Spinal cord (tissue), 10 donors: Measurements from ENCODE around the gene SELL. TPM values are rescaled to one million over a fixed set of nuclear protein-coding genes. Genes with fewer than 3 reads are reported as not detected.

Source experiments
- DNase-seq, 6 donors: peaks; one replicate each; pipeline versions ENCODE4 v3.0.0 to v3.0.0-alpha.2; 2013 to 2015; ENCODE audit warnings: low spot score in 6 of 6, low read depth in 4 of 6
- H3K27ac ChIP-seq: one replicate; pipeline ENCODE4 v1.5.1; 2013; ENCODE audit warnings: low read depth, low read length, control low read depth
- H3K27me3 ChIP-seq: one replicate; pipeline ENCODE4 v1.6.1; 2013; ENCODE audit warnings: low read length; ENCODE audit not compliant: control insufficient read depth, insufficient read depth
- H3K36me3 ChIP-seq: one replicate; pipeline ENCODE4 v1.6.1; 2013; ENCODE audit warnings: low read length; ENCODE audit not compliant: control insufficient read depth, insufficient read depth
- H3K4me1 ChIP-seq: one replicate; pipeline ENCODE4 v1.6.1; 2013; ENCODE audit warnings: low read length; ENCODE audit not compliant: control insufficient read depth, insufficient read depth
- H3K4me3 ChIP-seq: one replicate; pipeline ENCODE4 v1.5.1; 2013; ENCODE audit warnings: low read depth, low read length, control low read depth
- H3K9me3 ChIP-seq: one replicate; pipeline ENCODE4 v1.6.1; 2013; ENCODE audit warnings: low read length; ENCODE audit not compliant: control insufficient read depth, insufficient read depth
- WGBS: methylation state at CpG from one replicate; pipeline ENCODE4 v1.1.5; 2013; ENCODE audit warnings: missing lambda C conversion rate; ENCODE audit not compliant: insufficient coverage; 5-methylcytosine and 5-hydroxymethylcytosine counted together
- long read RNA-seq, 4 donors: transcript quantifications; one replicate each; lab custom pipeline, GENCODE V29; 2026
- polyA plus RNA-seq, 2 donors: library from polyadenylated mRNA; unstranded; fragments of 120-200 nt; gene quantifications; one replicate each; pipeline ENCODE4 v1.2.1, GENCODE V29; 2013; ENCODE audit not compliant: insufficient read length in 2 of 2
- total RNA-seq, 2 donors: library from RNA; depleted of rRNA in 1 of 2; stranded (reverse); fragments of 120-200 nt in 1 of 2; fragments of >200 nt in 1 of 2; gene quantifications; one replicate each; pipeline versions ENCODE4 v1.2.3 to v1.2.4, GENCODE V29; 2013 to 2014
- donor health status: healthy.

SELL gene
- 10 to 100 TPM in 1 of 2 donors, 1 to 10 TPM in 1; 5.1 to 15.9 TPM for total RNA-seq
- 10 to 100 TPM in 1 of 2 donors, 1 to 10 TPM in 1; 3.7 to 10.1 TPM for polyA plus RNA-seq
- long read RNA-seq, donor 1 = 0 reads
- long read RNA-seq, donor 2, partial matches to known transcripts = 0 of 1 reads
- long read RNA-seq, donor 2, other reads (novel, unspliced or antisense) = 0 of 1 reads
- long read RNA-seq, donor 3, partial matches to known transcripts = 0 of 3 reads
- long read RNA-seq, donor 3, other reads (novel, unspliced or antisense) = 0 of 3 reads
- long read RNA-seq, donor 4 = 0 reads

DNA sequence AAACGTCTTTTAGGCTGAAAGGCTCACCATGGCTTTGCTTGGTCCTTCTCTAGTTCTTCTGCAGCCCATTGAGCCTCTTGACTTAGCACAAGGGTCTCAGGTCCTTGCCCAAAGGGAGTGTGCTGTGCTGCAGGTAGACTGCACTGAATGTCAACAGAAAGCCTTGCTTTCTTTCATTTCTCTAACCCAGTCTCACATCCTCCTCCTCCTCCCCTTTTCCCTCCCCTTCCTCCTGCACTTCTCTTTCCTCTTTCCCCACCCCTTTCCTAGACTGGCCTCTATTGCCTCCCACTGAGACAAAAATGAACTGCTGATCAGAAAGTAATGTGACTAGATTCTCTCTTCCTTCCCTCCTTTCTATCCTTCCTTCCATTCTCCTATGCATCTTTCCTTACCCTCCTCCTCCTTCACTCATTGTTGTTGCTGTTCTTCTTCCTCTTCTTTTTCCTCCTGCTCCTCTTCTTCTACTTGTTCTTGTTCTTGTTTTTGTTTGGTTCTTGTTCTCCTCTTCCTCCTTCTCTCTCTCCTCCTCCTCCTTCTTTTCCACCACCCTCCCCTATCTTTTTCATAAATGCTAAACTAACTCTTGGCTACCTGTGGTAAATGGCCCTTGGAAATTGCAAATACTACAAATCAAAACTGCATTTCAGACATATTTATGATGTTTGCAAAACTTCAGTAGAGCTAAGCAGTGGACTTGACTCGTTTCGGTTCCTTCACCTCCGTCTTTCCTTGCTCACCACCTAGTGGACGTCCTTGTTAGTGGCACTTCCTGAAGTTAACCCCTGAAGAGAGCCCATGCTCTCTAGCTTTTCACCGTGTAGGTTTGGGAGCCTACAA lies at the start of gene SELL:
SELL (minus strand) TSS at position 152 of the 840 bp plus-strand sequence; CDS start at position 30, 122 bp downstream.
- Histone ChIP-seq H3K27ac (no peak within 1 kb of the TSS), H3K36me3 (no peaks in the 10 kb centered on the region), H3K27me3 (no peaks in the 10 kb centered on the region), H3K4me1 (no peaks in the 10 kb centered on the region), H3K9me3 (peaks cover 2% of the 10 kb centered on the region), H3K4me3 (no peak within 1 kb of the TSS)
- peak in 5 of 6 donors; percentile 17 to 71 (median 27) for DNase-seq
- 12% methylated on average over 5 of the region's 6 CpGs for WGBS

DNA sequence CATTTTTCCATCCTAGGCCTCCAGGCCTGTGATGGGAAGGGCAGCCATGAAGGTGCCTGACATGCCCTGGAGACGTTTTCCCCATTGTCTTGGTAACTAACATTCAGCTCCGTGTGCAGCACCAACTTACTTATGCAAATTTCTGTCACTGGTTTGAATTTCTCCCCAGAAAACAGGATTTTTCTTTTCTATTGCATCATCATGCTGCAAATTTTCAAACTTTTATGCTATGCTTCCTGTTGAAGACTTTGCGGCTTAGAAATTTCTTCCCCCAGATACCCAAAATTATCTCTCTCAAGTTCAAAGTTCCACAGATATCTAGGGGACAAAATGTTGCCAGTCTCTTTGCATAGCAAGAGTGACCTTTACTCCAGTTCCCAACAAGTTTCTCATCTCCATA lies 47.6 kb upstream of the SELL start:
- DNase-seq = no peak
- no peaks in the 10 kb centered on the region for H3K4me1 ChIP-seq
- no peaks in the 10 kb centered on the region for H3K36me3 ChIP-seq
- H3K9me3 ChIP-seq = no peaks in the 10 kb centered on the region
- no peak overlapping the region for H3K4me3 ChIP-seq
- no peak overlapping the region for H3K27ac ChIP-seq
- H3K27me3 ChIP-seq = no peaks in the 10 kb centered on the region
- WGBS = 82% methylated on average over 3 of the region's 3 CpGs

DNA sequence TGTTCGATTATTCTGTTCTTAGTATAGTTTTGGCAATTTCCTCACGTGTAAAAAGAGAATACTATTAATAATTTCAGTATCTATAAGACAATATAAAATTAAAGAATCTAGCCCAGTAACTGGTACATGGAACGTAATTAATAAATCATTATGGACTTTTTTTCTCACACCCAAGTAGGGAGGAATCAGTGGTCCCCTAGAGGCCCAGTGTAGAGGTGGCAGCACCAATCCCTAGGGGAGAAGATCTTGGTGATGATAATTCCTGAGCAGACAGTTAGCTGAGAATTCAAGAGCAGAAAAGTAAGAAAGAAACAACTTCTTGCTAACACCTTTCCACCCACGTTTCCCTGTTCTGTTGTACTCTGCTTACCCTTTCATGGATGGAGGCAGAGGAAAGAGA lies 42.1 kb upstream of the SELL start:
- no peak for DNase-seq
- WGBS = no CpG with 5 or more reads among the region's 4 CpGs
- H3K36me3 ChIP-seq = no peaks in the 10 kb centered on the region
- H3K27ac ChIP-seq = no peak overlapping the region
- H3K4me3 ChIP-seq = no peak overlapping the region
- H3K27me3 ChIP-seq = no peaks in the 10 kb centered on the region
- H3K9me3 ChIP-seq = no peaks in the 10 kb centered on the region
- no peaks in the 10 kb centered on the region for H3K4me1 ChIP-seq

DNA sequence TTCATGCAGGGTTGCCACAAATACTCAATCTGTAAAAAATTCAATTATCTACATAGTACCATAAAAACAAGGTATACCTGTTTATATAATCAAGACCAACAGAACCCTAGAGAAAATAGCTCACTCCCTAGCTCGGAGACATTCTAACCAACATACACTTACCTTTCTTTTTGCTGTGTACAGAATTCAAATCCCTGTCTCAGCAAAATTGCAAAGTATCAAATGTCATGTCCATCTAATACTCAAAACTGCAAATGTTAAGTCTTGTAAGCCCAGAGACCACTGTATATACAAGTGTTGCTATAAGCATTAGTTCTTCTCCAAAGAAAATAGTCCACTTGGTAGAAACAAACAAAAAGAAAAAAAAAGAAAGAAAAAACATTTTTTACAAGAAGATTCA lies 38.6 kb upstream of the SELL start:
- Histone ChIP-seq H3K27ac (no peak overlapping the region), H3K4me1 (no peaks in the 10 kb centered on the region), H3K4me3 (no peak overlapping the region), H3K9me3 (no peaks in the 10 kb centered on the region), H3K36me3 (no peaks in the 10 kb centered on the region), H3K27me3 (no peaks in the 10 kb centered on the region)
- WGBS = 92% methylated on average over 1 of the region's 1 CpG
- no peak for DNase-seq

DNA sequence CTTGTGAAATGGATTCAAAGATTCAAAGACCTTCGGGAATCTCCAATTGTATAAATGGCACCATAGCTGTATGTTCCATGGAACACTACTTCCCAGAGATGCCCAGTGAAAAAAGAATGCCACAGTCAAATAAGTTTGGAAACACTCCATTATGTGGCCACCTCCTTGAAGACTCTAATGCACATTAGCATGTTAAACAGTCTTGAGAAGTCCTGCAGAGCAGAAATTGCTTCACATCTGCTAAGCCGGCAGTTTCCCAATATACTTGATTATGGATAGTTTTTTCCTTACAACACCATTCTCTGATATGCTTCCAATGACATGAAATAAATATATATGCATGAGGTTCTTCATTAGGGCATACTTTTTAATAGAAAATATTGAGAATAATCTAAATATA lies 35.1 kb upstream of the SELL start:
- WGBS = 100% methylated on average over 1 of the region's 2 CpGs

DNA sequence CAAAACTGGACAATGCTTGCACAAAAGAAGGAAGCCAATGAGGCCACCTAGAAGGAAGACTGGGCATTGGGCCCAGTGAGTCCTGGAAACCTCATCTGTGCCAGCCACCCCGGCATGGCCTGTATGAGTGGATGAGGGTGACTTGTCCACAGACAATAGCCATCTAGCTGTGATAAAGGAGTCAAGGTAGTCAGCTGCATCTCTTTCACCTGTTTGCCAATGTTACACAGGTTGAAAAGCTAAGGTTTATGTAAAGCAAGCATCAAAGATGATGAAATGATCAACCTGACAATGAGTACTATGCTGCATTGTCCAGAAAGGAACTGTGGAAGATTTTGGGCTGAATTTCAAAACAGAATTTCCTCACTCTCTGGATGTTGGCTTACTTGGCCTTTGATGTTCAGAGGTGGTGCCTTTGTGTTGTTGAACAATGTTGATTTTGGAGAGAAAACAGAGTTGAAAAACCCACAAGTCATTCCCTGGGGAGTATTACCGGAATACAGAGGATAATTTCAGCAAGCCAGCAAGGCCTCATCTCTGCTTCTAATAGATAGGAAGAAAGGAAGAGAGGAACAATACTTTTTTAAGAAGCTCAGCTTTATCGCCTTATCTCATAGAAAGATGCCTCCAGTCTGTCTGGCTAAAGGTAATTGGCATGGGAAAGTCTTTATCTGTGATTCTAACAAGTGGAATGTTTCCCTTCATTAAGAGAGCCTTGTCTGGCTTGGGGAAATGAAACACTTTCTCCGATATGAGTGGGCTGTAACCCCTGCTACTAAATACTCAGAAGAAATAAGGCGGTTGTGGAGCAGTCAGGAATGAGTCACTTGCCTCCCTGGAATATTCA lies 33.8 kb upstream of the SELL start:
- Histone ChIP-seq H3K27ac (peak overlapping the region; percentile 62), H3K9me3 (no peaks in the 10 kb centered on the region), H3K27me3 (no peaks in the 10 kb centered on the region), H3K36me3 (no peaks in the 10 kb centered on the region), H3K4me3 (no peak overlapping the region), H3K4me1 (no peaks in the 10 kb centered on the region)
- WGBS = 40% methylated on average over 1 of the region's 5 CpGs
- peak in 1 of 6 donors; percentile 70 for DNase-seq

More for the DNA sequence above, 35.1 kb upstream of the SELL start:
- Histone ChIP-seq H3K36me3 (no peaks in the 10 kb centered on the region), H3K4me1 (no peaks in the 10 kb centered on the region), H3K27ac (no peak overlapping the region), H3K27me3 (no peaks in the 10 kb centered on the region), H3K4me3 (no peak overlapping the region), H3K9me3 (no peaks in the 10 kb centered on the region)
- DNase-seq = peak in 1 of 6 donors; percentile 11

DNA sequence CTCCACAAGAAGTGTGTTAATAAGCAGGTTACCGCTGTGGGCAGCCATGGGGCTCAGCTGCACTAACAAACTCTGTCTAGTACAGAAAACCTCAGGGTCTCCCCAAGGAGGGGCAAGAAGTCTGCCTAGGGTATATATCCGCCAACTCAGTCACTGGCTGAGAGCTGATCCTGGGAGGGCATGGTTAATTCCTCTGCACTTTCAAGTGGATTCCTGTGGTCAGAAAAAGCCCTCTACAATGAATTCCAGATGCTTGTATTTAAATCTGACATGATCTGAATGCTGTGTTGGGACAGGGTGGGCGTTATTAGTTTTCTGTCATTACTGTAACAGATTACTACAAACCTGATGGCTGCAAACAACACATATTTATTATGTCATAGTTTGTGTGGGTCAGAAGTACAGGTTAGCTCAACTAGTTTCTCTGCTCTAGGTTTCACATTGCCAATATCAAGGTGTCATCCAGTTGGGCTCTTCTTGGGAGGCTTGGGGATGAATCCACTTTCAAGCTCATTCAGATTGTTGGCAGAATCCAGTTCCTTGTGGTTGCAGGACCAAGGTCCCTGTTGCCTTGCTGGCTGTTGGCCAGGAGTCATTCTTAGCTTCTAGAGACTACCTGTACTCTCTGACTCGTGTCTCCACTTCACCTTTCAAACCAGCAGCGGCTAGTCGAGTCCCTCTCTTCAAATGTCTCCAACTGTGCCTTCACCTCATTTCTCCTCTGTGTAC lies 30.4 kb upstream of the SELL start:
- Histone ChIP-seq H3K9me3 (no peaks in the 10 kb centered on the region), H3K36me3 (no peaks in the 10 kb centered on the region), H3K27me3 (no peaks in the 10 kb centered on the region), H3K4me3 (no peak overlapping the region), H3K4me1 (no peaks in the 10 kb centered on the region), H3K27ac (peak overlapping the region; percentile 30)
- 91% methylated on average over 4 of the region's 6 CpGs for WGBS
- peak in 1 of 6 donors; percentile 38 for DNase-seq

DNA sequence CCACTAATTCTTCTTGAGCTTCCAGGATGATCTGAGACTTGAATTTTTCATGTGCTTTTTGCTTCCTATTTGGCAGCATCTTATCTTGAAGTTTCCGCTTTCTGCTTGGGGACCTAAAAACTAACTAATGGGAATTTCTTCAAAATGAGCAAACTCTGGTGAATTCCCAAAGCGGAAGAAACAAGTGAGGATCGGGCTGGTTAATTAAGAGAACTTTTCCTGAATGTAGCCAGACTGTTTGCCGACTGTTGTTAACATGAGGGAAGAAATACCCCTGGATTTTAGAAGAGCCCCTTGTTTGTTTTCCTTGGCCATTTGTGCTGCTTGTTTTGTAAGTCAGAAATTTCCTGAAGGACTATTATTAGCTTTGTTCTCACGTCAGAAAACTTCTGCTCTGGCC lies 28.6 kb upstream of the SELL start:
- DNase-seq = peak in 2 of 6 donors; percentile 26 to 27
- Histone ChIP-seq H3K27ac (peak overlapping the region; percentile 53), H3K27me3 (no peaks in the 10 kb centered on the region), H3K4me1 (no peaks in the 10 kb centered on the region), H3K36me3 (no peaks in the 10 kb centered on the region), H3K4me3 (no peak overlapping the region), H3K9me3 (no peaks in the 10 kb centered on the region)
- WGBS = 74% methylated on average over 4 of the region's 5 CpGs

DNA sequence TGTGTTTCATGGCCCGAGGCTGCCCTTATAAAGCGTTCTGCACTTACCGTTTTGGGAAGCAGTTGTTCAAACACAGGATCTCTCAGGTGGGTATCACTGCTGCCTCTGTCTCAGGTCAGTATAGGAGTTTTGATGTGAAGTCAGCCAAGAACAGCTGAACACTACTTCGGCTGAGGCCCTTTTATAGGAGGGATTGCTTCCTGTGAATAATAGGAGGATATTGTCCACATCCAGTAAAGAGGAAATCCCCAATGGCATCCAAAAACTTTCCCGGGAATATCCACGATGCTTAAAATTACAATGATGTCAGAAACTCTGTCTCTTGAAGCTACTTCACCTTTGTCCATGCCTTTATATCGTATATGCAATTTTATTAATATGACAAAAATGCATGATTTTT lies 22.5 kb upstream of the SELL start, which contains the start of gene SELE:
SELE (minus strand) TSS at position 156 of the 400 bp plus-strand sequence. CDS start 467 bp downstream, outside the sequence.
- H3K27me3 ChIP-seq = no peaks in the 10 kb centered on the region
- 79% methylated on average over 3 of the region's 7 CpGs for WGBS
- no peaks in the 10 kb centered on the region for H3K36me3 ChIP-seq
- no peak within 1 kb of the TSS for H3K4me3 ChIP-seq
- DNase-seq = no peak
- H3K4me1 ChIP-seq = no peaks in the 10 kb centered on the region
- no peaks in the 10 kb centered on the region for H3K9me3 ChIP-seq
- no peak within 1 kb of the TSS for H3K27ac ChIP-seq
